GDM1 (cell line): Measurements from ENCODE around the gene FOXL2NB.
A peak's percentile ranks its signal among the peaks of the same experiment; 100 is the strongest.

ENCODE experiments used
- DNase-seq: peaks from one replicate; lab custom pipeline; 2025; lab: John Stamatoyannopoulos, UW

Gene FOXL2NB

DNA sequence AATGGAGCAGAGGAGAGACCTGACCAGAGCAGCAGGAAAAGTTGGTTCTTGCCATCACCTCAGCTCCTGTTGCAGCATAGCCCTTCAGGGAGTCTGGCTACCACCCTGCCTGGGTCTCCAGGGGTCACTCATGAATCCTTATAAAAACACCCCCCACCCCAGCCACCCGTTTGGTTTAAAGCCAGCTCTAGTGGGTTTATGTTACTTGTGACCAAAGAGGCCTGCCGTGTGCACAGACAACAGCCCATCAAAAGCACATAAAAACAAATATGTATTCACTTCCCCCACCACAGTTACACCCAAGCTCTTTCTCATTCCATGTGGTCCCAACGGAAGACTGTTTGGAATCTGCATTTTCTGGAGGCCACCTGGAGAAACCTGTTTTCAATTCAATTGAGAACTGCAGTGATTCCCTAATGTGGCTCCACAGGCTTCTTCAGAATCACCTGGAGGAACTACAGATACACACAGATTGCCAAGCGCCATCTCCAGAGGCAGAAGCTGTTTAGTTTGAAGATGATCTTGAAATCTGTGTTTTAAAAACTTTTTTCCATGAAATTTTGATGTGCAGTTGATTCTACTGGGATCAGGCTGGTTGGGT lies 13.8 kb upstream of the FOXL2NB start:
- no peak for DNase-seq

GRCh38 chr3:138933981-138934691 lies 12.9 kb upstream of the FOXL2NB start:
- no peak for DNase-seq

DNA sequence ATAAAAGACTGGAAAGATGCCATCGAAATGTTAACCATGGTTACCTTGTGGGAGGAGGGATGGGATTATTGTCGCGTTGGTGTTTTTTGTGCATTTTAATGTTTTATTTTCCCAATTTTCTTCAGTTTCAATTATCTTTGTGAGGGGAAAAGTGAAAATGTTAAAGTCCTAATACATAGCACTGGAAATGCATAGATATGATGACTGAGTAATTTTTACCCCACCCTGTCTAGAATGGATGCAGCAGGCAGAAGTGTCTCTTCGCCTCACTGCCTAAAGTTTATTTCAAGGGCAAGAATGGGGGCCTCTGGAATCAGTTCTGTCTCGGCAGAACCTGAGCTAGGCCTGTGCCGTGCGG lies 11.5 kb upstream of the FOXL2NB start:
- no peak for DNase-seq

GRCh38 chr3:138935863-138936740 lies 10.9 kb upstream of the FOXL2NB start:
- peak; percentile 44 for DNase-seq

GRCh38 chr3:138936741-138937689 lies 10.0 kb upstream of the FOXL2NB start:
- DNase-seq = no peak

- DNase-seq = no peak
Measured at GRCh38 chr3:138937690-138938055, 9.3 kb upstream of the FOXL2NB start.

DNA sequence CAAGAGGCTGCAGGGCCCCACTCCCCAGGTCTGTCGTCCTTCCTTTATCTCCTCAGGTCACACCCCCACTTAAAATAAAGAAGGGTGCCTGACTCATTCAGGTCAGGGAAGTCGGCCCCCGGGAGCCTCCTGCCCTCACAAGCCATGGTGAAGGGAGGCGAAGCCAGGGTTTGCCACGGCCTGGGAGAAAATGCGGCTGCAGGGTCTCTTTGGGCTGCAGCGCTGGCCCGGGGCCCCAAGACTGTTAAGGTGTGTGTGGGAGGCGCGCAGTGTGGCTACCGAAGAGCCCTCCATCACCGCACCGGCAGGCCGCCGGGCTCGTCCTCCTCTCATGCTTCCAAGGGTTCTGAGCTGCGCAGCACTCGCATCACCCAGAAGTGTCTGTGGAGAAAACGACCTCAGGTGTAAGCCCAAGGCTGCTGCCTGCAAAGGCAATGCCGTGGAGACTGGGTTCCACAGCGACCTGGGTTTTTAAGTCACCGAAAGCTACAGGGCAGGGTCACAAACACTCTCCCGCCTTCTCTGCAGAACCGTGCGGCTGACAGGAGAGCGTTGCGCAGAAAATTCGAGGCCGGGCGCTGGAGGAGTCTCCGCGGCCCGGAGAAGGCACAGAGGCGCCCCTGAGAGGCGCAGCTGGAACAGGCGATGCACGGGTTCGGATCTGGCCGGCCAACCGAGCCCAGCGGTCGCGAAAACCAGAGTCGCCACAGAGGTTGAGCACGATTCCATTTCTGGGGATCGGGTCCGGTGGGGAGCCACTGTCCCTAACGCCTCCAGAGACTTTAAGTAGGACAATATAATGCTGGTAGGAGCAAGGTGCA lies 8.8 kb upstream of the FOXL2NB start:
- DNase-seq = no peak

DNA sequence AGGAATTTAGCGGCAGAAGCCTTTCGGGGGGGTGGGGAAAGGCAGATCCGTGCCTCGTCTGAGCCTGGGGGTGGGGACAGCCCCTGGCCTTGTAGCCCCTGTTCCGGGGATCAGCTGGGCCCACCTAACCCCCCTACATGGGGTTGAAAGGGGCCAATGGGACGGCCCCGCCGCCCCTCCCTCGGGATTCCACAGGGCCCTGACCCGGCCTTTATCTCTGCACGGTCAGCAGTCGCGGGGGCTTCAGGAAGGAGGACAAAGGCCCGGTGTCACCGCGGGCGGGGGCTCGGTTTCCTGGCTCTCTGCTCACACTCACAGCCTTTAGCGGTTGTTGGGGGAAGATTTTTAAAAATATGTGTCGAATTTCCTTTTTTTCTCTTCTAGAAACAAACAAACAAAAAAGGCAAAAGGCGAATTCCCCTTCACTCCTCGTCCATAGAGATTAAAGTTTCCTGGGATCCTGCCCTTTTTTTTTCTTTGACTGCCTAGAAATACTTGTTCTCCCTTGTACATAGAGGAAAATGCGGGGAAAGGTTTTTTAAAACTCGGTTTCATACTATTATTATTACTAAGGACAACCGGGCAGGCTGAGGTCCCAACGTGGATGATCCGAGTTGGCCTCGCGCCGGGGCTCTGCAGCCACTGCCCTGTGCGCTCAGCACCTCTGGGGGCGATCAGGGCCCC lies 8.0 kb upstream of the FOXL2NB start:
- DNase-seq = no peak

DNA sequence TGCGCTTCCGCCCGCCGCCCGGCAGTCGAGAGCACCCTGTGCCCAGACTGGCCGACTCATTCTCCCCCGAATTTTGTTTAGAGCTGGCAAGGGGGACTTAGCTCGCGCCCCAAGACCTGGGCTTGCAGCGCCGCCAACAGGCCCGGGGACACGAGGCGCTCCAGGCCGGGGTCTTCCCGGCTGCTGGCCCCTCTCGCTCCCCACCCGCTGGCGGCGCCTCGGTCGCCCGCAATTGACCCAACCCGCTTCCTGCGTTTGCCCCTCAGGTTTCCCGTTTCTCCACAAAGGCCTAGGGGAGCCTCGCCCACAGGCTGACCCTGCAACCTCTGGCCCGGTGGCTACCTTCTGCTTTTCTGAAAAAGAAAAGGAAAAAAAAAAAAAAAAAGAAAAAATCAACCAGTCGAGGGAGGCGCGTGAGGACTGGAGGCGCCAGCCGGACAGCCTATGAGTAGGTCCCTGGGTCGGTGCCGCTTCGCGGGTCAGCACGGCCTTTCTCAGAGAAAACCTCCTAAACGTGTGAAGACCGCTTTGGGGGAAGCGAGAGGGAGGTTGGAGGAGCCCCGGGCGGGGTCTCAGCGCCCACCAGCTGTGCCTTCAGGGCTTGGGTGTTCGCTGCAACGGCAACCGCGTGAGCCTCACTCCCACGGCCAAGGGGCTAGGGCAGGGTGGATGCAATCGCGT lies 7.3 kb upstream of the FOXL2NB start:
- DNase-seq = no peak

DNA sequence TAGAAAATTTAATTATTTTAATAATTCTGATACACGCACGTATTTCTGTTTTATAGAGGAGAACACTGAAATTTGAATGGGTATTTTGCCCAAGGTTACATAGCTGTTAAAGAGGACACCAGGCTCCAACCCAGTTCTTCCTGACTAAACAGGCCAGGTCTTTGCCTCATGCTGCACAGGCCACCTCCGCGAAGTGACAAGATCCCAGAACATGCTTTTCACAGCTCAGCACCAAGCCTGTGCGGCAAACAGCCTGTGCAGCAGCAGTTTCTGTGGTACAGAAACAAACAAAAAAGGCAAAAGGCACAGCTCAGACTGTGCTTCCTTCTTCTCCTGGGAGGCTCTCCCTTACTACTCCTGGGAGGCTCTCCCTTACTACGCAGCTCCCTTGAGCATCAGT lies 6.6 kb upstream of the FOXL2NB start:
- no peak for DNase-seq

GRCh38 chr3:138941259-138941885 lies 5.6 kb upstream of the FOXL2NB start:
- DNase-seq = no peak

DNA sequence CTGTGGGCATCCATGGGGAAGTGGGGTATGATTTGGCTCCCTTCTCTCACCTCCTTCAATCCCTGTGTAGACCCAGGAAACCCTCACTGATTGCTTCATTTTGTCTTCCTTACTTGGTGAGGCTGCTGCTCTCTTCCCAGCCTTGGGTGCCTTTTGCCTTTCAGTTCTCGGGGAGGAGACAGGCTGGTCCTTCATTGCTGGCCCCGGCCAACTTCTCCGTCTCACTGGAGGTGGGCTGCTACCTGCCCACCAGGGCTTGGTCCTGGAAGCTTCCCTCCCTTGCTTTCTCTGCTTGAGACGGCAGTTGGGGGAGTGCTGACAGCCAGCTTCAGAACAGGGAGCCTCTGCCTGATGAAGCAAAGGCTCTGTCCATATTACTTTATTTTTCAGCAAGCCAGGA lies 4.7 kb upstream of the FOXL2NB start:
- DNase-seq = no peak

DNA sequence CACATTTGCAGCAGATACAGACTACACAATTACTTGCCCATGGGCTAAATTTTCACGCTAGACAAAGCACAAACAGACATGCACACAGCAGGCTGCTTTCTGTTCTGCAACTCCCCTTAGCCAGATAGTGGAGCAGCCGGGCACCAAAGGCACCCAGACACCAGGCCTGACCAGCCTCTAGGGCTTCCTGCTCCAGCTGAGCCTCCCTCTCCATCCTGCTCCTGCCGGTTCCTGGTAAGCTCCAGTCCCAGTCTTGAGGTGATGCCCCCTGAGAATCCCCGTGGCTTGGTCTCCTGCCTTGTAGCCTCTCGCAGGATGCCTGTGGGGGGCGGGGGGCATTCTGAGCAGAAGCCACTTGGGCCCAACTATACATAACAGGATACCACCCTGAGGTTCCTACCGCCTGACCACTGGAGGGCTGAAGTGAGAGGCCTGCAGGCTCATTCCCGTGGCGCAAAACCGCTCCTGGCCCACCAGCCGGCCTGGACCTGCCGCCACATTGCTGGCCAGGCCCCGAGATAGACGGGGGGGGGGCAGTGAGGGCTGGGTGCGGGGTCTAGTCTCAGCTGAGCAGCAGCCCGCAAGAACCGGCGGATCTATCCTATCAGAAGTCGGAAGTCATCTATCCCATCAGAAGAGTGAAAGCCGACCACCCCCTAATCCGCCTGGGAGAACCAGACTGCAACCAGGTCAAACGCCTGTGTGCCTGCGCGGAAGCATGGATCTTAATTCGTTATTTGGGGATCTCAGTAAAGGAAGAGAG lies 4.0 kb upstream of the FOXL2NB start:
- no peak for DNase-seq

DNA sequence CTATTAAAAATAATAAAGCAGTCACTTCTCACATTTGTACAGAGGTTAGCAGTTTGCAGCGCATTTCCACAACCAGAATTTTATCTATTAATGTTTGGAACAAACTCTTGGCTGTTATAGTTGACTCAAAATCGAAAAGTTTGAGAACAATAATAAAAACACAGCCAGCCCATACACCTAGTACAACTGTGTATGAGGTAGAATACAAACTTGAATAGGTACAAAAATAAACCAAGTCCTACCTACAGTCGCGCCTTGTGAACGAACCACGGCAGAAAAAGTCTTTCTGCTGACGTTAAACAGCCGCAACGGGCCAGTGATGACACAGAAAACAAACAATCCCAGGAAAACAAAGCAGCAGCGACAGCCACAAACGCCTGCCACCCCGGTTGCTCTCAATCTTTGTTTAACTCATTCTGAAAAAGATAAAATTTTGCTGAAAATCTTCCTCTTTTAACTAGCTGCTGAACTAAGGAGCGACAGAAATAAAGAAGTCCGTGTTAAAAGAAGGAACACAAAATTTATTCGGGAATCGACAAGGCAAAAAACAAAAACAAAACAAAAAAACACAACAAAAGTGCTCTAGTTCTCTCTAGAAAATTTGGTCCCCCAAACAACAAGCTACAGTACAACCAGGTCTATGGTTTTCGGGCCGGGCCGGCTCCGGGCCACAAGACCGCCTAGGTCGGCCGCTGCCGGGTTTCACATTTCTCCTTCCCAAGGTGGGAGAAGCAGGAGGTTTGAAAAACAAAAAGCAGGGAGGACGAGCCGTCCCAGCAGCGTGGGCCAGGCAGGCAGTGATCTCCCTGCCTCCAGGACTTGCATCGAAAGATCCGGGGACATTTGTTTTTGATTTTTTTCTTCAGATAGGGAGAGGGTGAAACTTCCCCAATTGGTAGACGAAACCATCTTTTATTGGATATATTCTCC lies 3.0 kb upstream of the FOXL2NB start:
- no peak for DNase-seq

DNA sequence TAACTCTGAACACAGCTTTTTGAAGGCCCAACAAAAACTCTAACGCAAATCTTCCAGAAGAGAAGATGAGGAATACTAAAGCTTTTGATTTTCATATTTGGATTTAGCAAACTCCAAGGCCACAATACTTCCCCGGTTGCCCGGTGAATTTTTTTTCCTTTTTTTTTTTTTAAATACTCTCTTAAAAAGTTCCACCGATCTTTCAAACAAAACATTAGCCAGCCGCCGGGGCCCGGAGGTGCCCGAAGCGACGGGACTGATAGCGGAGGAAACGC lies 2.4 kb upstream of the FOXL2NB start:
- no peak for DNase-seq

- no peak for DNase-seq
Measured at GRCh38 chr3:138944929-138945708, 1.9 kb upstream of the FOXL2NB start.
